ENCODE results near the gene ANKRD18A. TPM values are rescaled to one million over a fixed set of nuclear protein-coding genes. Genes with fewer than 3 reads are reported as not detected.
"Not testable (repeated sequence)": the region's sequence is repeated elsewhere in the genome, so short reads cannot be mapped to it uniquely, and the experiment has no call there.

Gene ANKRD18A
- total and polyA plus RNA-seq, 2 of the 8 experiments (the other 6 are each of a cell fraction or from before 2014, with no cell fraction given) = 0.68 to 4.0 TPM

DNA sequence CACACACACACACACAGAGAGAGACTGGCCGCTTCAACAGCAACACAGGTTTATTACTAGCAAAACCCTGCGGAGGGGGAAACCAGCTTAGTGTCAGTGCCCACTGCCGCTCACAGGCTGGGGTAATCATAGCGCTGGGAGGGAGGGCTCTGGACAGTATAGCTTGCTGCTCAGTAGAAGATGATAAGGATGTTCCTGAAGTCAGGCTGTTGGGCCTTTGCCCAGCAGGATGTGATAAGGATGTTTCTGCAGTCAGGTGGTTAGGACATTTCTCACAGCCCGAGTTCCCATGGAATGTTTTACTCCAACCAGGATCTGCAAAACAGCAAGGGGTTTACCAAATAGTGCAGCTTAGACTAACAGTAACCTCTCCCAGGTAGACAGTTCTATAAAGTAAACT, 79.9 kb downstream of the ANKRD18A start:
- H3K9ac ChIP-seq (replicated peaks in 1 of 4; ENCODE audit: extremely low read depth in 1 of 4, low read depth in 3 of 4, low read length in 3 of 4); H2BK12ac ChIP-seq (ENCODE audit: low read depth, low read length); H3K18ac ChIP-seq (ENCODE audit: extremely low read depth, low read length); H4K20me1 ChIP-seq (replicated peaks in 1 of 2; ENCODE audit: control insufficient read depth in 1 of 2, insufficient read depth in 2 of 2, low read length in 2 of 2); H3K79me2 ChIP-seq (ENCODE audit: control insufficient read depth in 1 of 2, insufficient read depth in 2 of 2, low read length in 2 of 2); H4K8ac ChIP-seq (ENCODE audit: extremely low read depth, insufficient read depth, low read length); H2AFZ ChIP-seq (ENCODE audit: low read length); DNase-seq (ENCODE audit: low read depth in 1 of 2, low spot score in 2 of 2); CTCF ChIA-PET (ENCODE audit: partially characterized antibody); H3K9me3 ChIP-seq (ENCODE audit: insufficient read depth in 2 of 2, low read depth in 1 of 2, low read length in 1 of 2); H3K36me3 ChIP-seq (ENCODE audit: control insufficient read depth in 2 of 4, insufficient read depth in 4 of 4, low read length in 3 of 4); H3K27me3 ChIP-seq (replicated peaks in 1 of 4; ENCODE audit: control insufficient read depth in 3 of 4, extremely low read depth in 1 of 4, insufficient read depth in 3 of 4, low read length in 3 of 4); H3K79me1 ChIP-seq (ENCODE audit: low read depth, low read length); H3K23ac ChIP-seq (ENCODE audit: insufficient read length); H3K4me2 ChIP-seq (ENCODE audit: insufficient read depth in 1 of 2, low read depth in 2 of 2, low read length in 2 of 2); H3K23me2 ChIP-seq (ENCODE audit: low read depth, low read length); H3K4ac ChIP-seq (replicated peaks; ENCODE audit: insufficient read length, low read depth, low read length); H2BK15ac ChIP-seq (ENCODE audit: low read length); H2BK20ac ChIP-seq (ENCODE audit: low read length); H3K4me3 ChIP-seq (ENCODE audit: extremely low read depth in 1 of 4, insufficient read depth in 2 of 4, low read depth in 3 of 4, low read length in 4 of 4); H2AK5ac ChIP-seq (ENCODE audit: low read depth, low read length); FAIRE-seq; H3K27ac ChIP-seq (ENCODE audit: low read depth, low read length); H4K5ac ChIP-seq (ENCODE audit: insufficient read length, low read depth, low read length); H3K56ac ChIP-seq (replicated peaks; ENCODE audit: insufficient read length, low read depth, low read length); H4K91ac ChIP-seq (replicated peaks; ENCODE audit: insufficient read length, low read length); H2BK120ac ChIP-seq (replicated peaks; ENCODE audit: low read depth, low read length); H2BK5ac ChIP-seq (ENCODE audit: low read depth, low read length); H3K14ac ChIP-seq (ENCODE audit: insufficient read length); H3K4me1 ChIP-seq (replicated peaks in 1 of 4; ENCODE audit: control insufficient read depth in 3 of 4, insufficient read depth in 4 of 4, low read length in 3 of 4): not testable (repeated sequence)
- 92% methylated on average over 5 of the region's 5 CpGs; no CpG with 5 or more reads in 1 of the 2 experiments for WGBS, 2 experiments (ENCODE audit: extremely low coverage in 1 of 2, insufficient coverage in 1 of 2, insufficient read length in 1 of 2, insufficient replicate concordance in 2 of 2, low coverage in 1 of 2, low lambda C conversion rate in 2 of 2, missing lambda C conversion rate in 1 of 2)
- POLR2A ChIA-PET (ENCODE audit: partially characterized antibody) = interaction anchor here (0.6 kb wide), 1 partner anchor 79 kb away, joined by 3 read pairs; no protein-coding TSS in a partner anchor

Measured in H1 (cell line).